Heart left ventricle (tissue), 13 donors: ENCODE measurements around the gene PALLD.

Source experiments
- CTCF ChIP-seq, 12 donors: fragments of 200-600 bp; sonication (generic) in 4 of 12; IDR thresholded peaks; one replicate each; pipeline versions ENCODE4 v1.5.0 to v1.8.0; 2018 to 2022; ENCODE audit warnings: antibody characterized with exemption in 12 of 12, mild to moderate bottlenecking in 5 of 12
- POLR2A ChIP-seq, 2 donors: fragments of 450-650 bp; IDR thresholded peaks; one replicate each; pipeline ENCODE4 v1.6.1; 2017; ENCODE audit warnings: antibody characterized with exemption in 2 of 2, mild to moderate bottlenecking in 2 of 2, moderate library complexity in 2 of 2
- donor health status: ischemic (EF 13 %, LVEDD 7.1; RV severe dilation, severe dysfunction).
- donor health status: DM: no; HTN: yes; CAD: no.
- donor health status: DM: no; HTN: no; CAD: no.
- donor health status: ischemic (EF 25% LVEDD 6.9; RV normal size, moderate dysfunction).
- donor health status: ischemic (EF 25% LVEDD 5.7; RV mildly dilated, moderate dysfunction).
- donor health status: ischemic (EF 35%, LVEDD 5.7; RV mildly dilated, moderate dysfunction).
- donor health status: nonischemic (EF 11% LVEDD 7.7; RV severe dilation, severe dysfunction).
- donor health status: DM: yes; HTN: yes; CAD: no.
- donor health status: PGD.
- donor health status: ischemic (EF 29% LVEDD 5.4; RV normal size, mild dysfunction).
- donor health status: nonischemic (EF 23%, LVEDD 6.1; RV moderate dilation, normal function).

- TF ChIP-seq CTCF (IDR thresholded peaks at IDR 0.05) (no peak), POLR2A (IDR thresholded peaks at IDR 0.05) (no peak)
Measured at GRCh38 chr4:168540086-168540485, 43.2 kb downstream of the PALLD start.
